ENCODE data around the gene AKT3.

DNA sequence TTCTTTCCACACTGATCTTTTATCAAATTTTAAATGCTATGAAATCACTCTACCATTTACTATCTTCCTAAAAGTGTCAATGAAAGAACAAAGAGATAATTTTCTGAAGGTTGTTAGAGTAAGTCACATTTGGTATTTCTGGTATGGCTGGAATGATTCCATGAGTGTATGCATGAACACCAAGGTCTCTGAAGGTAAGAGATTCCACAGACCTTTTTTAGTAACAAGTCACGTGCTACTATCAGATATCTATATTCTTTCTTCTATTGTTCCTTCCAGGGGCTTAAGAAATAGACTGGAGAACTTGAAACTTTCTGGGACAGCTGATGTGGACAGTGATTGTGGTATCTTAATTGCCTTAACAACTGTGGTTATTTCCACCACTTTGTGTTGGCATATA lies 329.2 kb downstream of the AKT3 start:
- TF ChIP-seq, protein P1, sequence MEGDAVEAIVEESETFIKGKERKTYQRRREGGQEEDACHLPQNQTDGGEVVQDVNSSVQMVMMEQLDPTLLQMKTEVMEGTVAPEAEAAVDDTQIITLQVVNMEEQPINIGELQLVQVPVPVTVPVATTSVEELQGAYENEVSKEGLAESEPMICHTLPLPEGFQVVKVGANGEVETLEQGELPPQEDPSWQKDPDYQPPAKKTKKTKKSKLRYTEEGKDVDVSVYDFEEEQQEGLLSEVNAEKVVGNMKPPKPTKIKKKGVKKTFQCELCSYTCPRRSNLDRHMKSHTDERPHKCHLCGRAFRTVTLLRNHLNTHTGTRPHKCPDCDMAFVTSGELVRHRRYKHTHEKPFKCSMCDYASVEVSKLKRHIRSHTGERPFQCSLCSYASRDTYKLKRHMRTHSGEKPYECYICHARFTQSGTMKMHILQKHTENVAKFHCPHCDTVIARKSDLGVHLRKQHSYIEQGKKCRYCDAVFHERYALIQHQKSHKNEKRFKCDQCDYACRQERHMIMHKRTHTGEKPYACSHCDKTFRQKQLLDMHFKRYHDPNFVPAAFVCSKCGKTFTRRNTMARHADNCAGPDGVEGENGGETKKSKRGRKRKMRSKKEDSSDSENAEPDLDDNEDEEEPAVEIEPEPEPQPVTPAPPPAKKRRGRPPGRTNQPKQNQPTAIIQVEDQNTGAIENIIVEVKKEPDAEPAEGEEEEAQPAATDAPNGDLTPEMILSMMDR (conservative IDR thresholded peaks at IDR 0.05): no peak
- no peak for TF ChIP-seq EZH2 (IDR thresholded peaks at IDR 0.05; ENCODE audit: low read depth)

Measured in PC-9 (cell line).